ENCODE results near the gene PRCC. TPM values are rescaled to one million over a fixed set of nuclear protein-coding genes. Genes with fewer than 3 reads are reported as not detected.

The PRCC gene
- total and polyA plus RNA-seq, 2 of the 8 experiments (the other 6 are each of a cell fraction or from before 2014, with no cell fraction given): 95.2 to 115 TPM

- Histone ChIP-seq H3K23ac (ENCODE audit: insufficient read length) (no peak overlapping the region), H4K5ac (ENCODE audit: insufficient read length, low read depth, low read length) (no peak overlapping the region), H2BK20ac (ENCODE audit: low read length) (no peak overlapping the region), H3K36me3 (ENCODE audit: control insufficient read depth in 2 of 4, insufficient read depth in 4 of 4, low read length in 3 of 4) (peaks cover 31 to 82% (median 68%) of the 10 kb centered on the region in 4 experiments), H3K27me3 (replicated peaks in 1 of 4; ENCODE audit: control insufficient read depth in 3 of 4, extremely low read depth in 1 of 4, insufficient read depth in 3 of 4, low read length in 3 of 4) (no peaks in the 10 kb centered on the region), H4K8ac (ENCODE audit: extremely low read depth, insufficient read depth, low read length) (no peak overlapping the region), H3K4me3 (ENCODE audit: extremely low read depth in 1 of 4, insufficient read depth in 2 of 4, low read depth in 3 of 4, low read length in 4 of 4) (no peak overlapping the region), H2BK12ac (ENCODE audit: low read depth, low read length) (no peak overlapping the region), H3K14ac (ENCODE audit: insufficient read length) (no peak overlapping the region), H3K4me1 (replicated peaks in 1 of 4; ENCODE audit: control insufficient read depth in 3 of 4, insufficient read depth in 4 of 4, low read length in 3 of 4) (no peaks in the 10 kb centered on the region), H3K27ac (ENCODE audit: low read depth, low read length) (no peak overlapping the region), H4K91ac (replicated peaks; ENCODE audit: insufficient read length, low read length) (no peak overlapping the region), H3K56ac (replicated peaks; ENCODE audit: insufficient read length, low read depth, low read length) (no peak overlapping the region), H3K79me2 (ENCODE audit: control insufficient read depth in 1 of 2, insufficient read depth in 2 of 2, low read length in 2 of 2) (no peaks in the 10 kb centered on the region), H2BK5ac (ENCODE audit: low read depth, low read length) (no peak overlapping the region), H3K4ac (replicated peaks; ENCODE audit: insufficient read length, low read depth, low read length) (no peak overlapping the region), H2AK5ac (ENCODE audit: low read depth, low read length) (no peak overlapping the region), H3K4me2 (ENCODE audit: insufficient read depth in 1 of 2, low read depth in 2 of 2, low read length in 2 of 2) (no peak overlapping the region), H3K18ac (ENCODE audit: extremely low read depth, low read length) (no peak overlapping the region), H2AFZ (ENCODE audit: low read length) (no peak overlapping the region), H3K79me1 (ENCODE audit: low read depth, low read length) (peaks cover 3% of the 10 kb centered on the region), H4K20me1 (replicated peaks in 1 of 2; ENCODE audit: control insufficient read depth in 1 of 2, insufficient read depth in 2 of 2, low read length in 2 of 2) (peaks cover 3 to 8% of the 10 kb centered on the region in 2 experiments), H2BK15ac (ENCODE audit: low read length) (no peak overlapping the region), H3K9ac (replicated peaks in 1 of 4; ENCODE audit: extremely low read depth in 1 of 4, low read depth in 3 of 4, low read length in 3 of 4) (no peak overlapping the region), H3K23me2 (ENCODE audit: low read depth, low read length) (0 out of 2 replicates have a peak, but pooled peaks cover 2% of the 10 kb centered on the region), H2BK120ac (replicated peaks; ENCODE audit: low read depth, low read length) (no peak overlapping the region), H3K9me3 (ENCODE audit: insufficient read depth in 2 of 2, low read depth in 1 of 2, low read length in 1 of 2) (no peaks in the 10 kb centered on the region)
- FAIRE-seq (no peak), DNase-seq (ENCODE audit: low read depth in 1 of 2, low spot score in 2 of 2) (no peak)
- POLR2A ChIA-PET (ENCODE audit: partially characterized antibody): interaction anchor here (1.1 to 1.5 kb wide), 2 partner anchors 10 to 11 kb away, joined by 4 read pairs; no protein-coding TSS in a partner anchor
- CTCF ChIA-PET (ENCODE audit: partially characterized antibody): interaction anchor here (0.7 to 31.8 kb wide), 17 partner anchors 11 to 126 kb away, joined by 3 to 491 read pairs (median 9); partner anchors contain the start of genes INSRR, ISG20L2, METTL25B and NTRK1
- WGBS, 2 experiments (ENCODE audit: extremely low coverage in 1 of 2, insufficient coverage in 1 of 2, insufficient read length in 1 of 2, insufficient replicate concordance in 2 of 2, low coverage in 1 of 2, low lambda C conversion rate in 2 of 2, missing lambda C conversion rate in 1 of 2): 100% methylated on average over 5 of the region's 5 CpGs; no CpG with 5 or more reads in 1 of the 2 experiments
- TF ChIP-seq SP1 (IDR thresholded peaks at IDR 0.05; ENCODE audit: low read depth, low read length) (no peak), SP2 (IDR thresholded peaks at IDR 0.05; ENCODE audit: low read length) (no peak), TCF12 (IDR thresholded peaks at IDR 0.05; ENCODE audit: low read depth, low read length) (no peak), GABPA (IDR thresholded peaks at IDR 0.05; ENCODE audit: borderline replicate concordance, insufficient read depth, low read length) (no peak), RXRA (IDR thresholded peaks at IDR 0.05; ENCODE audit: insufficient read depth, low read depth, low read length) (no peak)
Observed at GRCh38 chr1:156795374-156795733, 28.0 kb downstream of the PRCC start.
